ENCODE data around the gene CMTM5.

GRCh38 chr14:23385244-23385641, 8.4 kb downstream of the CMTM5 start:
- no peak for TF ChIP-seq POLR2A (IDR thresholded peaks at IDR 0.05)
- TF ChIP-seq CTCF (IDR thresholded peaks at IDR 0.05) = no peak

Data from upper lobe of left lung (tissue), 4 donors.